Liver (tissue), 9 donors: ENCODE measurements around the gene SYT8. TPM values are rescaled to one million over a fixed set of nuclear protein-coding genes. Genes with fewer than 3 reads are reported as not detected.

ENCODE experiments used
- DNase-seq: peaks from one replicate; pipeline ENCODE4 v3.0.0-alpha.2; 2017; ENCODE audit warnings: low spot score
- H3K27ac ChIP-seq, 2 donors: one replicate each; pipeline ENCODE4 v1.7.0; 2013; ENCODE audit warnings: inconsistent platforms in 2 of 2, low read length in 2 of 2, control low read depth in 1 of 2, low read depth in 1 of 2, mild to moderate bottlenecking in 1 of 2
- H3K27me3 ChIP-seq, 4 donors: one replicate each; pipeline versions ENCODE4 v1.6.1 to v1.7.0; 2013; ENCODE audit warnings: low read length in 3 of 4, inconsistent platforms in 1 of 4, mild to moderate bottlenecking in 1 of 4, moderate library complexity in 1 of 4; ENCODE audit not compliant: control insufficient read depth in 4 of 4, insufficient read depth in 4 of 4
- H3K36me3 ChIP-seq, 4 donors: one replicate each; pipeline versions ENCODE4 v1.6.1 to v1.7.0; 2013; ENCODE audit warnings: low read length in 3 of 4, mild to moderate bottlenecking in 3 of 4, low read depth in 1 of 4, moderate library complexity in 1 of 4; ENCODE audit not compliant: control insufficient read depth in 4 of 4, insufficient read depth in 3 of 4
- H3K4me1 ChIP-seq, 4 donors: one replicate each; pipeline versions ENCODE4 v1.6.1 to v1.7.0; 2013; ENCODE audit warnings: low read length in 3 of 4, mild to moderate bottlenecking in 3 of 4, moderate library complexity in 1 of 4; ENCODE audit not compliant: control insufficient read depth in 4 of 4, insufficient read depth in 4 of 4
- H3K4me3 ChIP-seq, 3 donors: one replicate each; pipeline versions ENCODE4 v1.6.1 to v1.7.0; 2013; ENCODE audit warnings: low read length in 3 of 3, control low read depth in 1 of 3, low read depth in 1 of 3, mild to moderate bottlenecking in 1 of 3
- H3K9ac ChIP-seq, 2 donors: one replicate each; pipeline ENCODE4 v1.7.0; 2013; ENCODE audit warnings: low read length in 2 of 2, mild to moderate bottlenecking in 2 of 2, moderate library complexity in 2 of 2, control low read depth in 1 of 2, low read depth in 1 of 2
- H3K9me3 ChIP-seq, 4 donors: one replicate each; pipeline versions ENCODE4 v1.6.1 to v1.7.0; 2013; ENCODE audit warnings: low read length in 3 of 4; ENCODE audit not compliant: control insufficient read depth in 4 of 4
- EGR1 ChIP-seq, 2 donors: IDR thresholded peaks; 2 replicates each; pipeline ENCODE4 v1.6.1; 2016 to 2018; ENCODE audit warnings: antibody characterized with exemption in 2 of 2, low read depth in 2 of 2
- FOXA1 ChIP-seq: IDR thresholded peaks from 2 replicates; pipeline ENCODE4 v1.6.1; 2016; ENCODE audit warnings: antibody characterized with exemption
- FOXA2 ChIP-seq: IDR thresholded peaks from 2 replicates; pipeline ENCODE4 v1.6.1; 2016; ENCODE audit warnings: antibody characterized with exemption
- GABPA ChIP-seq, 2 donors: IDR thresholded peaks in 1 of 2; conservative IDR thresholded peaks in 1 of 2; 2 replicates each; pipeline ENCODE4 v1.6.1; 2016; ENCODE audit warnings: antibody characterized with exemption in 2 of 2, mild to moderate bottlenecking in 1 of 2, moderate library complexity in 1 of 2
- HNF4A ChIP-seq, 2 donors: conservative IDR thresholded peaks; 2 replicates each; pipeline ENCODE4 v1.6.1; 2016; ENCODE audit warnings: antibody characterized with exemption in 2 of 2, mild to moderate bottlenecking in 2 of 2
- HNF4G ChIP-seq: IDR thresholded peaks from 2 replicates; pipeline ENCODE4 v1.6.1; 2016; ENCODE audit warnings: antibody characterized with exemption
- NR2F2 ChIP-seq: IDR thresholded peaks from 2 replicates; pipeline ENCODE4 v1.6.1; 2016; ENCODE audit warnings: antibody characterized with exemption
- RAD21 ChIP-seq, 2 donors: IDR thresholded peaks; 2 replicates each; pipeline ENCODE4 v1.6.1; 2016; ENCODE audit warnings: antibody characterized with exemption in 2 of 2, mild to moderate bottlenecking in 2 of 2
- RXRA ChIP-seq, 2 donors: IDR thresholded peaks; 2 replicates each; pipeline ENCODE4 v1.6.1; 2017 to 2018; ENCODE audit warnings: antibody characterized with exemption in 2 of 2, mild to moderate bottlenecking in 1 of 2
- SP1 ChIP-seq: IDR thresholded peaks from 2 replicates; pipeline ENCODE4 v1.6.1; 2018; ENCODE audit warnings: antibody characterized with exemption, mild to moderate bottlenecking
- TAF1 ChIP-seq: conservative IDR thresholded peaks from 2 replicates; pipeline ENCODE4 v1.6.1; 2016; ENCODE audit warnings: antibody characterized with exemption, mild to moderate bottlenecking
- YY1 ChIP-seq: IDR thresholded peaks from 2 replicates; pipeline ENCODE4 v1.6.1; 2016; ENCODE audit warnings: antibody characterized with exemption, mild to moderate bottlenecking
- WGBS: extraction: QIAGEN DNeasy Blood & Tissue Kit; methylation state at CpG from one replicate; pipeline ENCODE4 v1.1.7; 2013; 5-methylcytosine and 5-hydroxymethylcytosine counted together
- polyA plus RNA-seq, 2 donors: library from polyadenylated mRNA; stranded (reverse) in 1 of 2; unstranded in 1 of 2; fragments of 200-250 nt in 1 of 2; fragments of >200 nt in 1 of 2; fragmentation: Nextera tagmentation in 1 of 2; extraction: Ambion mirVana in 1 of 2; gene quantifications; one replicate each; pipeline versions ENCODE4 v1.2.1 to v1.2.3, GENCODE V29; 2013 to 2015
- total RNA-seq, 2 donors: library from RNA; depleted of rRNA; stranded (reverse); fragments of >200 nt; gene quantifications; one replicate each; pipeline ENCODE4 v1.2.3, GENCODE V29; 2014
- TF ChIP-seq, protein P1 (sequence below): IDR thresholded peaks from 2 replicates; pipeline ENCODE4 v1.6.1; 2016; ENCODE audit warnings: antibody characterized with exemption, mild to moderate bottlenecking
- TF ChIP-seq, protein P2 (sequence below): fragments of 150-350 bp; IDR thresholded peaks from 2 replicates; pipeline ENCODE4 v1.5.1; 2017; ENCODE audit warnings: improper control_type of control experiment, low read depth, low read length; ENCODE audit not compliant: missing input control
- TF ChIP-seq, protein P3 (sequence below): IDR thresholded peaks from 2 replicates; pipeline ENCODE4 v1.6.1; 2016; ENCODE audit warnings: antibody characterized with exemption
- TF ChIP-seq, protein P4 (sequence below): IDR thresholded peaks from 2 replicates; pipeline ENCODE4 v1.6.1; 2016; ENCODE audit warnings: antibody characterized with exemption
- TF ChIP-seq, protein P5 (sequence below): IDR thresholded peaks from 2 replicates; pipeline ENCODE4 v1.6.1; 2016; ENCODE audit warnings: antibody characterized with exemption
- donor health status: healthy.
- donor health status: healthy.
- donor health status: healthy.
- donor health status: healthy.
- donor health status: healthy.

SYT8 gene
- total and polyA plus RNA-seq, 4 donors, result 0.17 to 0.99 (median 0.35) TPM

DNA sequence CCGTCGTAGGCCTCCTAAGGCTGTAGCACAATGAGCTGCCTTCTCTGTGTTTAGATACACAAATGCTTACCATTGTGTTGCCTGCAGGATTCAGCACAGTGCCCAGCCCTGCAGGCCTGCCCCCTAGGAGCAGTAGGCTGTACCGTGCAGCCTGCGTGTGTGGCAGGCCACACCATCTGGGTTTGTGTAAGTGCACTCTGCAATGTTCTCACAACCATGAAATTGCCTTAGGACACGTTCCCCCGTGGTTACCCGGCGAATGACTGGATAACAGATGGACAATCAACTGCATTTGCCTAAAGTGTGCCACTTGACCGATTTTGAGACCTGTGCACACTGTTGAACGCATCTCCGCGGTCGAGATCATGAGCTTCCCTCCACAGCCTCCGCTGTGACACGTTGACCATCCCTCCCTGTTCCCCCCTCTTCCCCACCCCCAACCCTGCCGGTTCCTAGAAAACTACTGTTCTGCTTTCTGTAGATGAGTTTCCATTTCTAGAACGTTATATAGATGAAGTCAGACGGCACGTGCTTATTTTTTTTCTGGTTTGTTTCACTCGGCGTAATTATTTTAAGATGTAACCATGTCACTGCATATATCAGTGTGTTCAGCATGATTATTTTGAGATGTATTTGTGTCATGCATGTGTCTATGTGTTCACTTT lies 48.9 kb upstream of the SYT8 start:
- WGBS, result 83% methylated on average over 21 of the region's 21 CpGs
- TF ChIP-seq, protein P1, sequence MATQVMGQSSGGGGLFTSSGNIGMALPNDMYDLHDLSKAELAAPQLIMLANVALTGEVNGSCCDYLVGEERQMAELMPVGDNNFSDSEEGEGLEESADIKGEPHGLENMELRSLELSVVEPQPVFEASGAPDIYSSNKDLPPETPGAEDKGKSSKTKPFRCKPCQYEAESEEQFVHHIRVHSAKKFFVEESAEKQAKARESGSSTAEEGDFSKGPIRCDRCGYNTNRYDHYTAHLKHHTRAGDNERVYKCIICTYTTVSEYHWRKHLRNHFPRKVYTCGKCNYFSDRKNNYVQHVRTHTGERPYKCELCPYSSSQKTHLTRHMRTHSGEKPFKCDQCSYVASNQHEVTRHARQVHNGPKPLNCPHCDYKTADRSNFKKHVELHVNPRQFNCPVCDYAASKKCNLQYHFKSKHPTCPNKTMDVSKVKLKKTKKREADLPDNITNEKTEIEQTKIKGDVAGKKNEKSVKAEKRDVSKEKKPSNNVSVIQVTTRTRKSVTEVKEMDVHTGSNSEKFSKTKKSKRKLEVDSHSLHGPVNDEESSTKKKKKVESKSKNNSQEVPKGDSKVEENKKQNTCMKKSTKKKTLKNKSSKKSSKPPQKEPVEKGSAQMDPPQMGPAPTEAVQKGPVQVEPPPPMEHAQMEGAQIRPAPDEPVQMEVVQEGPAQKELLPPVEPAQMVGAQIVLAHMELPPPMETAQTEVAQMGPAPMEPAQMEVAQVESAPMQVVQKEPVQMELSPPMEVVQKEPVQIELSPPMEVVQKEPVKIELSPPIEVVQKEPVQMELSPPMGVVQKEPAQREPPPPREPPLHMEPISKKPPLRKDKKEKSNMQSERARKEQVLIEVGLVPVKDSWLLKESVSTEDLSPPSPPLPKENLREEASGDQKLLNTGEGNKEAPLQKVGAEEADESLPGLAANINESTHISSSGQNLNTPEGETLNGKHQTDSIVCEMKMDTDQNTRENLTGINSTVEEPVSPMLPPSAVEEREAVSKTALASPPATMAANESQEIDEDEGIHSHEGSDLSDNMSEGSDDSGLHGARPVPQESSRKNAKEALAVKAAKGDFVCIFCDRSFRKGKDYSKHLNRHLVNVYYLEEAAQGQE, result no peak
- TF ChIP-seq RXRA (IDR thresholded peaks at IDR 0.05), result no peak
- no peak for TF ChIP-seq TAF1
- TF ChIP-seq FOXA2, result no peak
- TF ChIP-seq HNF4G, result no peak
- Histone ChIP-seq H3K4me3 (no peak overlapping the region), H3K9ac (no peak overlapping the region), H3K9me3 (no peaks in the 10 kb centered on the region), H3K27me3 (no peaks in the 10 kb centered on the region), H3K27ac (no peak overlapping the region), H3K36me3 (no peaks in the 10 kb centered on the region), H3K4me1 (peaks cover 0 to 3% (median 0%) of the 10 kb centered on the region in 4 donors)
- no peak for DNase-seq

DNA sequence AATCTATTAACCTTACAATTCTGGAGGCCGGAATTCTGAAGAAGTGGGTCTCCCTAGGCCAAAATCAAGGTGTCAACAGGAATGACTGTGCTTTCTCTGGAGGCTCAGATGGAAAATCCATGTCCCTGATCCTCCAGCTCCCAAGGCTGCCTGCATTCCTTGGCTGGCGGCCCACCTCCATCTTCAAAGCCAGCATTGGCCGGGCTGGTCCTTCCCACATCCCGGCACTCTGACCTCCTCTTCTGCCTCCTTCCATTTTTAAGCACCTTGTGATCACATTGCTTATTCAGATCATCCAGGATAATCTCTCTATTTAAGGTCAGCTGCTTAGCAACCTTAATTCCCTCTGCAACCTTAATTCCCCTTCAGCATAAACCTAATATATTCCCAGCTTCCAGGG lies 48.3 kb upstream of the SYT8 start:
- no peak overlapping the region for H3K4me3 ChIP-seq
- H3K36me3 ChIP-seq, result no peaks in the 10 kb centered on the region
- no peaks in the 10 kb centered on the region for H3K4me1 ChIP-seq
- no peaks in the 10 kb centered on the region for H3K27me3 ChIP-seq
- no peak overlapping the region for H3K27ac ChIP-seq
- H3K9ac ChIP-seq, result no peak overlapping the region
- TF ChIP-seq GABPA (IDR thresholded peaks at IDR 0.05 in 1 of 2, conservative IDR thresholded peaks at IDR 0.05 in 1 of 2), result no peak
- WGBS, result 96% methylated on average over 4 of the region's 4 CpGs
- DNase-seq, result no peak
- no peaks in the 10 kb centered on the region for H3K9me3 ChIP-seq

DNA sequence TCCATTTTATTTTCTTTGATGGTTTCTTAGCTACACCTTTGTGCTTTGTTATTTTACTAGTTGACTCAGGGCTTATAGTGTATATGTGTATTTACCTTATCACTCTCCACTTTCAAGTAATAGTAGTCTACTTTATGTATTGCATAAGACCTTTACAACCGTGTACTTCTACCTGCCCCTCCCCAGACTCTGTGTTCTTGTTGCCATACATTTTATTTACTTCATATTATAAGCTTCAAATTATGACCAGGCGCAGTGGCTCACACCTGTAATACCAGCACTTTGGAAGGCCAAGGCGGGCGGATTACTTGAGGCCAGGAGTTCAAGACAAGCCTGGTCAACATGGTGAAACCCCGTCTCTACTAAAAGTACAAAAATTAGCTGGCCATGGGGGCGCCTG lies 42.9 kb upstream of the SYT8 start:
- Histone ChIP-seq H3K4me1 (no peaks in the 10 kb centered on the region), H3K9me3 (no peaks in the 10 kb centered on the region), H3K9ac (no peak overlapping the region), H3K27ac (no peak overlapping the region), H3K36me3 (no peaks in the 10 kb centered on the region), H3K4me3 (no peak overlapping the region), H3K27me3 (peaks cover 0 to 3% (median 0%) of the 10 kb centered on the region in 4 donors)
- DNase-seq, result no peak
- 78% methylated on average over 6 of the region's 6 CpGs for WGBS
- TF ChIP-seq, protein P2, sequence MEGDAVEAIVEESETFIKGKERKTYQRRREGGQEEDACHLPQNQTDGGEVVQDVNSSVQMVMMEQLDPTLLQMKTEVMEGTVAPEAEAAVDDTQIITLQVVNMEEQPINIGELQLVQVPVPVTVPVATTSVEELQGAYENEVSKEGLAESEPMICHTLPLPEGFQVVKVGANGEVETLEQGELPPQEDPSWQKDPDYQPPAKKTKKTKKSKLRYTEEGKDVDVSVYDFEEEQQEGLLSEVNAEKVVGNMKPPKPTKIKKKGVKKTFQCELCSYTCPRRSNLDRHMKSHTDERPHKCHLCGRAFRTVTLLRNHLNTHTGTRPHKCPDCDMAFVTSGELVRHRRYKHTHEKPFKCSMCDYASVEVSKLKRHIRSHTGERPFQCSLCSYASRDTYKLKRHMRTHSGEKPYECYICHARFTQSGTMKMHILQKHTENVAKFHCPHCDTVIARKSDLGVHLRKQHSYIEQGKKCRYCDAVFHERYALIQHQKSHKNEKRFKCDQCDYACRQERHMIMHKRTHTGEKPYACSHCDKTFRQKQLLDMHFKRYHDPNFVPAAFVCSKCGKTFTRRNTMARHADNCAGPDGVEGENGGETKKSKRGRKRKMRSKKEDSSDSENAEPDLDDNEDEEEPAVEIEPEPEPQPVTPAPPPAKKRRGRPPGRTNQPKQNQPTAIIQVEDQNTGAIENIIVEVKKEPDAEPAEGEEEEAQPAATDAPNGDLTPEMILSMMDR, result no peak
- TF ChIP-seq, protein P3, sequence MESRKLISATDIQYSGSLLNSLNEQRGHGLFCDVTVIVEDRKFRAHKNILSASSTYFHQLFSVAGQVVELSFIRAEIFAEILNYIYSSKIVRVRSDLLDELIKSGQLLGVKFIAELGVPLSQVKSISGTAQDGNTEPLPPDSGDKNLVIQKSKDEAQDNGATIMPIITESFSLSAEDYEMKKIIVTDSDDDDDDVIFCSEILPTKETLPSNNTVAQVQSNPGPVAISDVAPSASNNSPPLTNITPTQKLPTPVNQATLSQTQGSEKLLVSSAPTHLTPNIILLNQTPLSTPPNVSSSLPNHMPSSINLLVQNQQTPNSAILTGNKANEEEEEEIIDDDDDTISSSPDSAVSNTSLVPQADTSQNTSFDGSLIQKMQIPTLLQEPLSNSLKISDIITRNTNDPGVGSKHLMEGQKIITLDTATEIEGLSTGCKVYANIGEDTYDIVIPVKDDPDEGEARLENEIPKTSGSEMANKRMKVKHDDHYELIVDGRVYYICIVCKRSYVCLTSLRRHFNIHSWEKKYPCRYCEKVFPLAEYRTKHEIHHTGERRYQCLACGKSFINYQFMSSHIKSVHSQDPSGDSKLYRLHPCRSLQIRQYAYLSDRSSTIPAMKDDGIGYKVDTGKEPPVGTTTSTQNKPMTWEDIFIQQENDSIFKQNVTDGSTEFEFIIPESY, result no peak
- TF ChIP-seq FOXA2, result no peak
- TF ChIP-seq HNF4A (conservative IDR thresholded peaks at IDR 0.05), result no peak
- TF ChIP-seq RAD21 (IDR thresholded peaks at IDR 0.05), result no peak
- TF ChIP-seq, protein P4, sequence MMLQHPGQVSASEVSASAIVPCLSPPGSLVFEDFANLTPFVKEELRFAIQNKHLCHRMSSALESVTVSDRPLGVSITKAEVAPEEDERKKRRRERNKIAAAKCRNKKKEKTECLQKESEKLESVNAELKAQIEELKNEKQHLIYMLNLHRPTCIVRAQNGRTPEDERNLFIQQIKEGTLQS, result no peak
- TF ChIP-seq YY1, result no peak
- TF ChIP-seq, protein P5, sequence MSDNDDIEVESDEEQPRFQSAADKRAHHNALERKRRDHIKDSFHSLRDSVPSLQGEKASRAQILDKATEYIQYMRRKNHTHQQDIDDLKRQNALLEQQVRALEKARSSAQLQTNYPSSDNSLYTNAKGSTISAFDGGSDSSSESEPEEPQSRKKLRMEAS, result no peak
- no peak for TF ChIP-seq GABPA (IDR thresholded peaks at IDR 0.05 in 1 of 2, conservative IDR thresholded peaks at IDR 0.05 in 1 of 2)
- TF ChIP-seq NR2F2, result no peak
- no peak for TF ChIP-seq HNF4G
- no peak for TF ChIP-seq TAF1
- no peak for TF ChIP-seq FOXA1
- TF ChIP-seq RXRA (IDR thresholded peaks at IDR 0.05), result no peak
- no peak for TF ChIP-seq EGR1 (IDR thresholded peaks at IDR 0.05; ENCODE audit: low read depth in 2 of 2)
- no peak for TF ChIP-seq SP1
